ENCODE results near the gene OTOA.

- TF ChIP-seq MAX (IDR thresholded peaks at IDR 0.05) (no peak), CTCF (IDR thresholded peaks at IDR 0.05; ENCODE audit: control extremely low read depth in 1 of 3, insufficient read depth in 1 of 3, low read depth in 1 of 3, low read length in 3 of 3) (no peak)
These were observed 12.3 kb upstream of the OTOA start for GRCh38 chr16:21651515-21651914.

Data from H1 (cell line).